HG02678 (cell line): ENCODE data around the gene TSTD2.
"Not testable (repeated sequence)": the region's sequence is repeated elsewhere in the genome, so short reads cannot be mapped to it uniquely, and the experiment has no call there.

ENCODE experiments used
- ATAC-seq: cut with Tn5 transposase; IDR thresholded peaks from one replicate; pipeline ENCODE4 v1.9.1; 2021; ENCODE audit warnings: mild to moderate bottlenecking, moderate library complexity; ENCODE audit not compliant: unreplicated experiment

Gene TSTD2

GRCh38 chr9:97593960-97594359 is 39.2 kb downstream of the TSTD2 start:
- no peak for ATAC-seq

GRCh38 chr9:97592126-97592525 is 41.0 kb downstream of the TSTD2 start:
- no peak for ATAC-seq

- ATAC-seq: no peak
Observed at GRCh38 chr9:97591535-97591934, 41.6 kb downstream of the TSTD2 start.

GRCh38 chr9:97586909-97587308 is 46.3 kb downstream of the TSTD2 start:
- not testable (repeated sequence) for ATAC-seq

GRCh38 chr9:97584778-97585177 is 48.4 kb downstream of the TSTD2 start:
- not testable (repeated sequence) for ATAC-seq

GRCh38 chr9:97581590-97581989 is 51.6 kb downstream of the TSTD2 start:
- ATAC-seq: not testable (repeated sequence)

GRCh38 chr9:97579914-97580313 is 53.3 kb downstream of the TSTD2 start:
- no peak for ATAC-seq

- ATAC-seq: no peak
Observed at GRCh38 chr9:97578846-97579245, 54.3 kb downstream of the TSTD2 start.

- ATAC-seq: no peak
Observed at GRCh38 chr9:97577051-97577450, 56.1 kb downstream of the TSTD2 start.

GRCh38 chr9:97575673-97576200 is 57.4 kb downstream of the TSTD2 start:
- no peak for ATAC-seq

- not testable (repeated sequence) for ATAC-seq
Observed at GRCh38 chr9:97574921-97575672, 58.1 kb downstream of the TSTD2 start.

- not testable (repeated sequence) for ATAC-seq
Observed at GRCh38 chr9:97574101-97574571, 59.0 kb downstream of the TSTD2 start.

- ATAC-seq: no peak
Observed at GRCh38 chr9:97573482-97574073, 59.6 kb downstream of the TSTD2 start.

GRCh38 chr9:97572892-97573365 is 60.2 kb downstream of the TSTD2 start:
- no peak for ATAC-seq

- ATAC-seq: no peak
Observed at GRCh38 chr9:97572196-97572891, 60.8 kb downstream of the TSTD2 start.

- no peak for ATAC-seq
Observed at GRCh38 chr9:97571664-97572063, 61.5 kb downstream of the TSTD2 start.

GRCh38 chr9:97570899-97571298 is 62.3 kb downstream of the TSTD2 start:
- ATAC-seq: no peak

- ATAC-seq: no peak
Observed at GRCh38 chr9:97568461-97569275, 64.5 kb downstream of the TSTD2 start.

GRCh38 chr9:97567894-97568202 is 65.3 kb downstream of the TSTD2 start:
- ATAC-seq: no peak

- no peak for ATAC-seq
Observed at GRCh38 chr9:97567182-97567893, 65.8 kb downstream of the TSTD2 start.
